ENCODE results near the gene LCN10.

LCN10 gene

DNA sequence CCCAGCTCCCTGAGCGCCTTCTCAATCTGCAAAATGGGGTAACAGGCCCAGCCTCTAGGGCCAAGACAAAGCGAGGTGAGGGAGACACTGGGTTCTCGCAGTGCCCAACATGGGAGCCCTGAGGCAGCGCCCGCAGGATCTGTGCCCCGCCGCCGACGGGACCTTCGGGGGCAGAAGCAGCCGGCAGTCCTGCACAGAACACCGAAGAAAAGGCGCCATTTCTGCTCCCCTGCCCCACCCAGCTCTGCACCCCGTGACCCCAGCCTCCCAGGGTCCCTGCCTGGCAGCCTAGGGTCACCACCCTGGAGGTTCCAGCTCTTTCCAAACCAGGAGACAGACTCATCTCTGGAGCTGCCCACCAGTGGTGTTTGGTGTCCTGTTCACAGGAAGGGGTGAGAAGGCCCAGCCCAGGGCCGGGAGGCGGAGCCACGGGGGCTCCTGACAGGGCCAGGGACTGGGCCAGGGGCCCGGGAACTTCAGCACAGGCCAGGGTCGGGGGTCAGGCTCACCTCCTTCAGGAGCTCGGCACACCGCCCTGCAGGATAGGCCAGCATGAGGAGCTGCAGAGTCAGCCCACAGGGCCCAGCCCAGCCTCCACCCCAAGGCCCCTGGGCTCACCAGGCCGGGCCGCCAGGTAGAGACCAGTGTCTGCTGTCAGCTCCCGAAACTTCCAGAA, 12.0 kb upstream of the LCN10 start:
- DNase-seq (ENCODE audit: low read depth) = no peak

DNA sequence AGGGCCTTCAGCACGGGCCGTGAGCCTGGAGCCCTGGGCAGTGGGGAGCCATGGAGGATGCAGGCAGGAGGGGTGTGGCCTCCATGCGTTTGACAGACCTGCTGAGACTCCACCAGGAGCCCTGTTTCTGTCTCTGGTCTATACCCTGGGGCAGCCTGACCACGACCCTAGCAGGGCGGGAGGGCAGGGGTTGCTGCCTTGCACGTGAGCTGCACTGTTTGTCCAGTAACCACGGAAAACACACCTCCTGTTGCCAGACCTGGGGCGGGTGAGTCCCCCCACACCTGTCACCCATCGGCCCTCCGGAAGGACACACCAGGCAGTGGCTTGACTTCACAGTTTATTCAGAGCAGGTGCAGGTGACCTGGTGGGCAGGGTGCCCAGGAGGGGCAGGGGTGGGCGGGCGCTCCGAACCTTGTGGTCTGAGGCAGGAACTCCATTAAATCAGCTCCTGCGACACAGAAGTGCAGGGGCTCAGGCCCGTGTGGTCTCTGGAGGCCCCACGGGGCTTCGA, 11.4 kb upstream of the LCN10 start:
- DNase-seq (ENCODE audit: low read depth) = no peak

DNA sequence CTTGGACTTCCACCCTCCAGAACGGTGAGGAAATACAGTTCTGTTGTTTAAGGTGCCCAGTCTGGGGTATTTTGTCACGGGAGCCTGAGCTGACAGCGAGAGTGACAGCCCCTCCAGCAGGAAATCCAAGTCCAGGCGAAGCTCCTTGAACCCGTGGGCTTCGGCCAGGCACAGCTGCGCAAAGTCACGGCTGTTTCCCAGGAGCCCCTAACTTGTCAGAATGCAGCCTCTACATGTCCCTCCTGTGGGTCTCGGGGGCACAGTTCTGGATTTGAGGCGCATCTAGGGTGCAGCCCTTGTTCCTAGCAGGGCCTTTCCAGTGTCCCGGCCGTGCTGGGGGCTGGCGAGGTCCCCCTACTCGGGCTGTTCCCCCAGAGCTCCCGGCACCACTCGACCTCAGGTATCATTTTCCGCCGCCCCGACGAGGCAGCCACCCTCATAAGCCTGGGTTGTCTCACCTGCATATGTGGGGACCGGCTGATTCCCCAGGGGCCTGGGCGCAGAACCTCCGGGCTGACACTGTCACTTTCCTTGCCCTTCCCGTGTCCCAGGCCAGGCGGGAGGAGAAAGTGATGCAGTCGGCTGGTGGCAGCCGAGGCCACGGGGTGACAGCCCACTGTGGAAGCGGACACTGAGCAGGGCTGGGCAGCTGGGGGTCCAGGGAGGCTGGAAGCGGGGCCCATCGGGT, 10.8 kb upstream of the LCN10 start:
- DNase-seq (ENCODE audit: low read depth) = no peak

DNA sequence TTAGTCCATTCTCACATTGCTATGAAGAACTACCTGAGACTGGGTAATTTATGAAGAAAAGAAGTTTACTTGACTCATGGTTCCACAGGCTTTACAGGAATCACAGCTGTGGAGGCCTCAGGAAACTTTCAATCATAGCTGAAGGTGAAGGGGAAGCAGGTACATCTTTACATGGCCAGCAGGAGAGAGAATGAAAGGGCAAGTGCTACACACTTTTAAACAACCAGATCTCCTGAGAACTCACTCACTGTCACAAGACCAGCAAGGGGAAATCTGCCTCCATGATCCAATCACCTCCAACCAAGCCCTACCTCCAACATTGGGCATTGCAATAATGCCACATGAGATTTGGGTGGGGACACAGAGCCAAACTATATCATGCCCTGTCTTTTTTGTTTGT, 9.1 kb upstream of the LCN10 start:
- DNase-seq (ENCODE audit: low read depth) = no peak

DNA sequence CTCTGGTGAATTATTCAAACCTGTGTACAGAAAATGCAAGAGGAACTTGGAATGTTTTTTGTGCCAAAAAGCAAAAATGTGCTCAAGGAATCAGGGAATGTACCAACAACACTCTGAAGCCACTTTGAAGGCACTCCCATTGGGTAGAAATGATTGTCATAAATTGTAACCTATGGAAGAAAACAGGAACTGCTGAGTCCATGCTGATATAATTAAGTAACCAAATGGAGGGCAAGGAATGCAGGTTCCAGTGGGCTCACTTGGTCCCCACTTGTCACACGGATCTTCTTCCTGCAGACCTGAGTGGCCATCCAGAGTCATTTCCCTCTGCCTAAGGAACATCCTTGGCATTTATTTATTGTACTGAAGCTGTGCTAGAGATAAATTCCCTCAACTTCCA, 8.5 kb upstream of the LCN10 start:
- no peak for DNase-seq (ENCODE audit: low read depth)

DNA sequence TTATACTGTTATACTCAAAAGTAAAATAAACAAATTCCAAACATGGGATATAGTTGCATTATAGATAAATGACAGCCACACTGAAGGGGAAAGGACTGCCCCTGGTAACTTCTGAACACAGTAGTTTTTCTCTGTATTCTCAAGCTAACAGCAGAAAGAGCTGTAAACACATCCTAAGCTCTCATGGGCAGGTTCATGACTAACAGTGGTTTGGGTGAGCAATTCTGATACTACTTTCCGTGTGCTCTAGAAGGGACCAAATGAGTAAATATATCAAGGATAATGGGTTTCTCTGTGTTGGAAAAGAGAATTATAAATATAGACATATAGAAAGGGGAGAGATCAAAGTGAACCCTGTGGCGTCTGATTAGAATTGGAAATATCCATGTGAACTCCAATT, 7.8 kb upstream of the LCN10 start:
- DNase-seq (ENCODE audit: low read depth) = no peak

DNA sequence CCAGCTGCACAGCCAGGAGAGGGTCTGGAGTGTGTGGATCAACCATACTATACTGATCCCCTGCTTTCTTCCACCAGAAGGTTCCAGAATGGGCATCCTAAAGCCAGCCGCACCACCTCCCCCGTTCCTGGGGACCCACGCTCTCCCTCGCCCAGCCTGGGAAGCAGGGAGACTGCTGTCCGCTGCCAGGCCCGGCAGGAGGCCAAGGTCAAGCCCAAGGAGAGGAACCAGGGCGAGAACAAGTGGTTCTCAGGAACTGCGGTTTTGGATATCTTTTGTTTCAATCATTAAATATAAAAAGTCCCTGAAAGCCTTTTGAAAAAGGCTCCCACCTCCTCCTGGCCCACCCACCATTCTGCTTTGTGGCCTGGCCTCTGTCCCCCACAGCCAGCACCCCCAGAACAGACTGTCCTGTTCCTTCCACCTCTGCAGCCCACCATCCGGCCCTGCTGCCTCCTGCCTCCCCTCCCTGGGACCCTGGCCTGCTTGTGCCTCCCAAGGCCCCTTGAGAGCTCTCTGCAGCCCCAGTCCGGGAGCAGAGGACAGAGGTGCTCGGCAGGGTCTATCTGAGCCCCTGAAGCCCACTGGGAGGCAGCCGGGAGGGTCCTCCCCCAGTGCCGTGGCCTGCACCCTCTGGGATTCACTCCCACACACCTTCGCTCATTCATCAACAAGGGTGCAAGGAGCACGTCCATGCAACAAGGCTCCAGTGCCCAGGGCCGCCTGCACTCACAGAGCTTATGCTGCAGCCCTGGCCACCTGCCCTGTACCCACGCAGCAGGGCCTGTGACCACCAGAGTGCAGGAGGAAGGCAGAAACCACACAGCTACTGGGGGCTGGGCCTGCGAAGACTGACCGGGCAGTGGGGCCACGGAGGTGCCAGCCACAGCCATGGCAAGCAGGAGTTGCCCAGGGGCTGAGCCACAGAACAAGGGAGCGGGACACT, 6.2 kb upstream of the LCN10 start:
- DNase-seq (ENCODE audit: low read depth) = no peak

DNA sequence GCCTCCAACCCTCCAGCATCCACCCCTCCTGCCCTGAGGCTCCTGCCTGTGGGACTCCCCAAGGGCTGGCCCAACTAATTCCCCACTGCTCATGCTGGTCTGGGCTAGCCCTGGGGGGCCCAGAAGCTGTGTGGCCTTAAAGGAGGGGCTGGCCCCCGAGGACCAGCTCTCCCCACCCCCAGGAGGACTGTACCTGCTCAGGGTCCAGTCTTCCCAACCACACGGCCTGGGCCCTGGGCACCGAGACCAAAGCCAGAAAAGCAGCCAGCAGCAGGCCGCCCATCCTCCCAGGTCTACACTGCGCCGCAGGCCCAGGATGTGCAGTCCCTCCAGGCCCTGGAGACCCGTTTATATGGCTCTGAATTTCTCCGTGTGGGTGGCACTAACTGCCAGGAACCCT, 5.5 kb upstream of the LCN10 start, which contains the start of gene LCN6:
Gene LCN6, minus strand, starts transcription at position 325 of the 400 bp plus-strand sequence. Its CDS starts 42 bp downstream, at position 283.
- DNase-seq (ENCODE audit: low read depth) = no peak

DNA sequence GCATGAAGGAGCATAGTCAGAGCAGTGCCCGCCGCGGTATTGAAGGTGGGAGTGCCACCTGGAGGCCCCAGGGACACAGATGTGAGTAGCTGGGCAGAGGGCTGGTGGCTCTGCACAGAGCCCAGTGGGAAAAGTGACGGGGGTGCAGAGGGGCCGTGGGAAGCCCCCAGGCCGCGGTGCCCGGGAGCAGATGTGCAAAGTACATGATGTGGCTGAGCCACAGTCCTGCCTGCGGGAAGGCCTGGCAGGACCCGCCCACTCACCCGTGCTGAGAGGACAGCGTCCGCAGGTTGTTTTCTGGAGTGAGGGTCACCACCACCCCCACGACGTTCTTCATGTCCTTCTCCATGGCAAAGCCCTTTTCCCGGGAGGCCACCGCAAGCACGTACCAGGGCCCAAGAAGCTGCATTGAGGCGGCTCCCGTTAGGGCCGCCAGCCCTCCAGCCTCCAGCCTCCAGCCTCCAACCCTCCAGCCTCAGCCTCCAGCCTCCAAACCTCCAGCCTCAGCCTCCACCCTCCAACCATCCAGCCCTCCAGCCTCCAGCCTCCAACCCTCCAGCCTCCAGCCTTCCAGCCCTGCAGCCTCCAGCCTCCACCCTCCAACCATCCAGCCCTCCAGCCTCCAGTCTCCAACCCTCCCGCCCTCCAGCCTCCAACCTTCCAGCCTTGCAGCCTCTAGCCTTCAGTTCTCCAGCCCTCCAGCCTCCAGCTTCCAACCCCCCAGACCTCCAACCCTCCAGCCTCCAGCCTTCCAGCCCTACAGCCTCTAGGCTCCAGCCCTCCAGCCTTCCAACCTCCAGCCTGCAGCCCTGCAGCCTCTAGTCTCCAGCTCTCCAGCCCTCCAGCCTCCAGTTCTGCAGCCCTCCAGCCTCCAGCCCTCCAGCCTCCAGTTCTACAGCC, 4.7 kb upstream of the LCN10 start:
- no peak for DNase-seq (ENCODE audit: low read depth)

DNA sequence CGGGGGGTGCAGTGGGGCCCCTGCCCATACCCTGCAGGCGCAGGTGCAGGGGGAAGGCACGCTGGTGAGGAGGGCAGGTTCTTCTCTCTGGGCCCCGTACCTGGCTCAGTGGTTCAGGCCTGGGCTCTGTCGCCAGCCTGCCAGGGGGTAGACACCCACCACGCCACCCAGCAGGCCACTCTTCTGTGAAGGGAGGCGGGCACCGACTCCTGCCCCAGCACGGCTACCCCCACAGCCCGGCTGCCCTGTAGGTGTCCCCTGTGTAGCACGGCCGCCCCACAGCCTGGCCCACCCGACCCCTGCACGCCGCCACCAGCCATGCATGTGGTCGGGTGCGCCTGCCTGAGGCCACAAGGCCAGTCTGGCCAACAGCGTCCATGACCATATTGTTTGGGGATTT, 3.9 kb upstream of the LCN10 start:
- no peak for DNase-seq (ENCODE audit: low read depth)

DNA sequence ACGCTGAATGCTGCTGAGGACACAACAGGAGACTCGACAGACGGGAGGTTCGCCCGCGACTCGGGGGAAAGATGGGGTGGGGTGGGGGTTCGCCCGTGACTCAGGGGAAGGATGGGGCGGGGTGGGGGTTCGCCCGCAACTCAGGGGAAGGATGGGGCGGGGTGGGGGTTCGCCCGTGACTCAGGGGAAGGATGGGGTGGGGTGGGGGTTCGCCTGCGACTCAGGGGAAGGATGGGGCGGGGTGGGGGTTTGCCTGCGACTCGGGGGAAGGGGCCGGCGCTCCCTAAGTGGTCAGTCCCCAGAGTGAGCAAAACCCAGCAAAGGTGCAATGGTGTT, 3.4 kb upstream of the LCN10 start:
- no peak for DNase-seq (ENCODE audit: low read depth)

DNA sequence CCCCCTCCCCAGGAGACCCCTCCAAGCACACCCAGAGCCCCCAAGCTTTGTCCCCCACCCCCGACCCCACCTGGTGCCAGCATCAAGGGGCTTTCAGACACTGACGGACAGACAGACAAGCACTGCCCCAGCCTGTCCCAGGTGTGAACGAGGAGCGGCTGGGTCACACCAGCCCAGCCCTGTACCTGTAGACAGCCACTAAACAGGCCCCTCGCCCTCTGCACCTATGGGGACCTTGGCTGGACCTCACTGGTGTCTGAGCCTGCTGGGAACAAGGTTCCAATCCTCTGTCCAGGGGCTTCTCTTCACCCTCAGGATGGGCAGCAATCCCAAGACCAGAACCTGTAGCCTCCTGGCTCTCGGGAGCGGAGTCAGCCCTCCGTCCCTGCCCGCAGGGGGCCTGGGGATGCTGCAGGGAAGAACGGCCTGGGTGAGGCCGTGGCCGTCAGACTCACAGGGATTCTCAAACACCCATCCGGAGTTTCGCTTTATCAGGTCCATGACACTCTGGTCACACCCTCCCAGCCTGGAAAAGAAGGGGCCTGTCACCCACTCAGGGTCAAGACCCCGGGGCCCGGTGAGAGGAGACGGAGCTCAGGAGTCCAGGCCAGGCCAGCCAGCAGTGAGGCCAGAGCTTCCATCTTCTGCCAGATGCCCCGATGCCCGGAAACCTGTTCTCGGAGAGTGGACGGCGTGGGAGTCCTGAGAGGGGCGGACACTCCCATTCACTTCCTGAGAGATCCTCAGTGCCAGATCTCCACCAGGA, 2.8 kb upstream of the LCN10 start:
- DNase-seq (ENCODE audit: low read depth) = no peak

DNA sequence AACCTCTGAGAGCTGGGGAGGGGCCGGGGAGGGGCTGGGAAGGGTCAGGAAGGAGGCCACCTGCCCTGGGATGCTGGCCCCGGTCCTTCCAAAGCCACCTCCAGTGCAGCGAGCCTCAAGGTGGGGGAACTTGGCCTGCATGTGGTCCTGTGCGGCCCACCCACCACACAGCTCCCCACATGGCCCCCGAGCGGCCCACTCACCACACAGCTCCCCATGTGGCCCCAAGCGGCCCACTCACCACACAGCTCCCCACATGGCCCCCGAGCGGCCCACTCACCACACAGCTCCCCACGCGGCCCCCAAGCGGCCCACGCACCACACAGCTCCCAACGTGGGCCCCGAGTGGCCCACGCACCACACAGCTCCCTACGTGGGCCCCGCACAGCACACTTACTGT, 2.0 kb upstream of the LCN10 start:
- DNase-seq (ENCODE audit: low read depth) = no peak

DNA sequence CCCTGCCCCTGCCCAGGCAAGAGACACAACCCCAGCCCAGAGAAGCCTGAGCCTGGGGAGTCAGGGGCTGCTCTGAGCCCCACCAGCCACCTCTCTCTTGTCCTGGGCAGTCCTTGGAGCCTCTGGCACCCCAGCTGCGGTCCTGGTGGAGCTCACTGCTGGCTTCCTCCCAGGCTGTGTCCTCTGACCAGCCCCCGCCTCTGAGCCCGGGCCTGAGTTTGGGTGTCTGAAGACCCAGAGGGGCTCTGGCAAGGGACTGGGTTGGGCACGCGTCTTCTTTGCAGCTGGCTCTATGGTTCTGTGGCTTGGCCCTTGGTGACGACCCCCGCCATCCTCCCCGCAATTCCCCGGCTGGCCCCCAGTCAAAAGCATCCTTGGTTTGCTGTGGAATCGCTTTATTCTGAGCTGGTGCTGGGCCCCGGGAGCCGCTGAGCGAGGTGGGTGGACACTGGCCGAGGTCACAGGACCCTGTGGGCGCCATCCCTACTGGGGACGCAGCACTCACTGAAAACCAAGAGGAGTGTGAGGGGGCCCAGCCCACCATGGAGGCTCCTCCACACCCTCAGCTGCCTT, 985 bp upstream of the LCN10 start:
- no peak for DNase-seq (ENCODE audit: low read depth)

DNA sequence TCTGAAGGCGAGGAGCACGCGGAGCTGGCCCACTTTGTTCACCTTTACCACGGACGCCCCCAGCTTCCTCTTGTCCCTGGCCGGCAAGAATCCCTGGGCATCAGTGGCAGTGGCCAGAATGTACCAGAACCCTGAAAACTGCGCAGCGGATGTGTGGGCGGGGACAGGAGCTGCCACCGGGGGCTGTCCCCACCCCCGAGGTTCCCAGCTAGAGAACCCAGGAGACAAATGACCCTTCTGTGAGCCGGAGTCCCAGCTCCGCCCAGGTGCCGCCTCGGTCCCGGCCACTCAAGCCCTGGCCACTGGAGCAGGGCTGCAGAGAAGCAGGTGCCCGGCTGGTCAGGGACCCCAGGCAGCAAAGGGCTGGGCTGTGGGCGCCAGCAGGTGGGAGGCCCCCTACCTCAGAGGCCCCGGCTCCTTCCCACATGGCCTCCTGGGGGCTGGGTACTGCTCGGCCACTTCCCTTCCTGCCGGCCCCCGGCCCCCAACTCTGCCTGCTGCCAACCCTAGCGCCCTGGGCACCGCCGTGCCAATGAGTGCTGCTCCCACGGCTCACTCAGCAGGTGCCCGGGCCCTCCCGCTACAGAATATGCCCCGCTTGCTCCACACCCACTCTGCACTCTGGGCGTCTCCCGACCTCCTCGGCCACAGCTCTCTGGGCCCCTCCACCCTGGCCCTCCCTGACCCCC, 713 bp downstream of the LCN10 start:
- DNase-seq (ENCODE audit: low read depth) = no peak

DNA sequence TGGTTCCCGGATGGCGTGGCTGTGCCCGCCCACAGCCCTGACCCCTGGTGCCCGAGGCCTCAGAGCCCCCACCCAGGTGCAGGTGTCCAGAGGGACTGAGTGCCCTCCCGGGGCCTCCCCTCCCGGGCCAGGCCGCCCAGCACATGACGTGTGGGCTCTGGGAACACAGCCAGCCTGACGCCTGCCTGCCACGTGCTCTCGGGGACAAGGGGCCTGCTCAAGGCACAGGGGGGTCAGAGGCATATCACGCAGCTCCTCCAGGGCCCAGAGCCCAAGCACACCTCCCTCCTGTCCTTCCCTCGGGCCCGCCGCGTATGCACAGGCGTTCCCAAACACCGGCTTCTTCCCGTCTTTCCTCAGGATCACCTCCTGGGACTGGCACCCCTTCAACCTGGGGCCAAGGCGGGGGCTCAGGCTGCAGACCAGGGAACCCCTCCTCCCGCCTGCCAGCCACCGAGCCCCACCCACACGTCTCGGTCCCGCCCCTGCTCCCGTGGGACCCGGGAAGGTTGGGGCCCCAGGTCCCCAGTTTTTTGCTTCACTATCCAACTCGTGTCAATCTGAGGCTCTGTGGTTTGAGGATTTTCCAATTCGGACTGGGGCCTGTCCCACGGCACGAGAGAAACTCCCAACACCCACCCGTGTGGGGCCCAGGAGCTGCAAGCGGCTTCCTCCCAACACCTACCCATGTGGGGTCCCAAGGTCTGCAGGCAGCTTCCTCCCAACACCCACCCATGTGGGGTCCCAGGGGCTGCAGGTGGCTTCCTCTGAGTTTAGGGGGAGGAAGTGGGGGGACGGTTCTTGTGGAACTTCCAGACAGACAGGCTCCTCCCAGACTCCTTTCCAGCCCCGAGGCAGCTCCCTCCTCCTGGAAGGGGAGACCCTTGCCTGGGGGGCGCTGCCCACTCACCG, 1.5 kb downstream of the LCN10 start:
- DNase-seq (ENCODE audit: low read depth) = no peak

DNA sequence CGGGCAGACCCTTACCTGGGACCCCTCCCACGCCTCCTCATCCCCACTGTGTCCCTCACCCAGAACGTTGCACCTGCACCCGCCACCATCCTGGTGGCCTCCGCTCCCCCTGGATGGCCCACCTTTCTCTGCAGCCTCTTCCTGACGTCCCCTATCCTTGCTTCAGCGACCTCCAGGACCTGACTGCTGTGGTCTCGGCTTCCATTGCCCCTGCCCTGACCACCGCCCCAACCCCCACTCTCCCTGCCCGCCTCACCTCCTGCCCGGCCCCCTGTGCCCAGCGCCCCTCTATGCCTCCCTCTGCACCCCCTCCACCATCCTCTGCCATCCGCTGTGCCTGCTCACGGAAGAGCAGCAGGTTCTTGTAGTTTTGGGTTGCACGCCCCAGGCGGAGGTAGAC, 2.2 kb downstream of the LCN10 start:
- no peak for DNase-seq (ENCODE audit: low read depth)

DNA sequence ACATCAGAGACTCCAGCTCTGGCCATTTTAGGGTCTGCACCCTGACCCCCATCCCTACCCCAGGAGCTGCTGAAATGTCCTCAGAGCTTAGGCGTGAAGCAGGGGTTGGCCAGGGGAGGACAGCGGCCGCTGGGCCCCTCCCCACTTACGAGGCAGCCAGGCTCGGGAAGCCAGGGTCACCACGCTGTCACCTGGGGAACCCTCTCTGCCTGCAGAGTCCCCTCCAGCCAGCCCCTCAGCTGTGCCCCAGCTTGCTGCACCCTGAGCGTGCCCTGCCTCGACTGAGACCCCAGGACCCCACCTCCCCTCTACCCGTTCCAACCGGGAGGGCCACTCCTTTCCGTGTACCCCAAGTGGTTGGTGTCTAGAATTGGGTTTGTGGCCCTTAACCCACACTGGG, 2.7 kb downstream of the LCN10 start:
- DNase-seq (ENCODE audit: low read depth) = no peak

DNA sequence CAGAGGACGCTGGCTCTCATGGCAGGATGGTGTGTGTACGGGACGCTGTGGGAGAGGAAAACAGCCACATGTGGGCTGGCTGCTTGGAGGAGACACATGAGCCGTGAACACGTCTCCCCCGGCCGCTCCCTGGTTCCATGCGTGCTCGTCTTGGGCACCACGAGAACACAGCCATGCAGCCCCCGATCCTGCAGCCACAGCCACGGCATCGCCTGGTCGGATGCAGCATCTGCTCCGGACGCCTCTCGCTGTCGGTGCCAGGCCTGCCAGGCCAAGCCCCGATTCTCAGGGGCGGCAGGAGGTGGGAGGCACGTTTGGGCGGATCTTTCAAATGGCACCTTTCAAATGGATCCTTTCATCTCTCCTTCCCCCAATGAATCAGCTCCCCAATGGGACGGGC, 3.2 kb downstream of the LCN10 start:
- no peak for DNase-seq (ENCODE audit: low read depth)
